Liver (tissue), 3 donors: ENCODE data around the gene NQO2.

Experiments used
- ATF3 ChIP-seq: IDR thresholded peaks from 2 replicates; pipeline ENCODE4 v1.6.1; 2016; ENCODE audit warnings: antibody characterized with exemption
- CTCF ChIP-seq: fragments of 150-350 bp; IDR thresholded peaks from 2 replicates; pipeline ENCODE4 v1.5.1; 2017; ENCODE audit warnings: improper control_type of control experiment, low read depth, low read length; ENCODE audit not compliant: missing input control
- FOXA1 ChIP-seq: IDR thresholded peaks from 2 replicates; pipeline ENCODE4 v1.6.1; 2016; ENCODE audit warnings: antibody characterized with exemption
- GABPA ChIP-seq, 2 donors: IDR thresholded peaks in 1 of 2; conservative IDR thresholded peaks in 1 of 2; 2 replicates each; pipeline ENCODE4 v1.6.1; 2016; ENCODE audit warnings: antibody characterized with exemption in 2 of 2, mild to moderate bottlenecking in 1 of 2, moderate library complexity in 1 of 2
- JUND ChIP-seq, 2 donors: IDR thresholded peaks; 2 replicates each; pipeline ENCODE4 v1.6.1; 2016; ENCODE audit warnings: antibody characterized with exemption in 2 of 2
- MAX ChIP-seq: IDR thresholded peaks from 2 replicates; pipeline ENCODE4 v1.6.1; 2016; ENCODE audit warnings: antibody characterized with exemption
- RAD21 ChIP-seq, 2 donors: IDR thresholded peaks; 2 replicates each; pipeline ENCODE4 v1.6.1; 2016; ENCODE audit warnings: antibody characterized with exemption in 2 of 2, mild to moderate bottlenecking in 2 of 2
- REST ChIP-seq: IDR thresholded peaks from 2 replicates; pipeline ENCODE4 v1.6.1; 2016; ENCODE audit warnings: antibody characterized with exemption, mild to moderate bottlenecking
- RXRA ChIP-seq, 2 donors: IDR thresholded peaks; 2 replicates each; pipeline ENCODE4 v1.6.1; 2017 to 2018; ENCODE audit warnings: antibody characterized with exemption in 2 of 2, mild to moderate bottlenecking in 1 of 2
- SP1 ChIP-seq: IDR thresholded peaks from 2 replicates; pipeline ENCODE4 v1.6.1; 2018; ENCODE audit warnings: antibody characterized with exemption, mild to moderate bottlenecking
- TAF1 ChIP-seq: conservative IDR thresholded peaks from 2 replicates; pipeline ENCODE4 v1.6.1; 2016; ENCODE audit warnings: antibody characterized with exemption, mild to moderate bottlenecking
- YY1 ChIP-seq: IDR thresholded peaks from 2 replicates; pipeline ENCODE4 v1.6.1; 2016; ENCODE audit warnings: antibody characterized with exemption, mild to moderate bottlenecking
- ZBTB33 ChIP-seq: IDR thresholded peaks from 2 replicates; pipeline ENCODE4 v1.6.1; 2016; ENCODE audit warnings: antibody characterized with exemption
- donor health status: healthy.
- donor health status: healthy.

GRCh38 chr6:3068329-3069214 is 68.9 kb downstream of the NQO2 start, which contains the start of gene RIPK1:
- TF ChIP-seq CTCF (peak; percentile 21), REST (peak; percentile 48), RXRA (IDR thresholded peaks at IDR 0.05) (peak; percentile 41 to 69), FOXA1 (no peak), YY1 (peak; percentile 37), TAF1 (peak; percentile 67), ATF3 (no peak), GABPA (IDR thresholded peaks at IDR 0.05 in 1 of 2, conservative IDR thresholded peaks at IDR 0.05 in 1 of 2) (peak; percentile 68 to 89), ZBTB33 (no peak), MAX (no peak), SP1 (peak; percentile 53), RAD21 (IDR thresholded peaks at IDR 0.05) (no peak), JUND (IDR thresholded peaks at IDR 0.05) (no peak)
